HEK293 (cell line): ENCODE results near the gene UGT1A4.

Experiments
- CTCF ChIP-seq: fragments of 450-650 bp; formaldehyde crosslinking; IDR thresholded peaks from 2 replicates; pipeline ENCODE4 v1.5.1; 2016; ENCODE audit warnings: missing biosample characterization, missing genetic modification characterization
- KLF1 ChIP-seq: fragments of 450-650 bp; formaldehyde crosslinking; IDR thresholded peaks from 2 replicates; pipeline ENCODE4 v1.5.1; 2016; ENCODE audit warnings: missing biosample characterization, missing genetic modification characterization
- KLF10 ChIP-seq: fragments of 450-650 bp; IDR thresholded peaks from 2 replicates; pipeline ENCODE4 v1.5.1; 2018; ENCODE audit warnings: missing biosample characterization, mild to moderate bottlenecking, missing genetic modification characterization
- YY1 ChIP-seq: fragments of 450-650 bp; formaldehyde crosslinking; IDR thresholded peaks from 2 replicates; pipeline ENCODE4 v1.5.1; 2018; ENCODE audit warnings: missing biosample characterization, missing genetic modification characterization
- YY2 ChIP-seq: fragments of 450-650 bp; formaldehyde crosslinking; IDR thresholded peaks from 2 replicates; pipeline ENCODE4 v1.5.1; 2016; ENCODE audit warnings: missing biosample characterization, missing genetic modification characterization
- ZBTB48 ChIP-seq: fragments of 450-650 bp; formaldehyde crosslinking; IDR thresholded peaks from 2 replicates; pipeline ENCODE4 v1.5.1; 2016; ENCODE audit warnings: missing biosample characterization, missing genetic modification characterization
- ZFP3 ChIP-seq: fragments of 450-650 bp; formaldehyde crosslinking; IDR thresholded peaks from 2 replicates; pipeline ENCODE4 v1.5.1; 2016; ENCODE audit warnings: low read depth, missing biosample characterization, missing genetic modification characterization
- ZNF121 ChIP-seq: fragments of 450-650 bp; formaldehyde crosslinking; IDR thresholded peaks from 2 replicates; pipeline ENCODE4 v1.5.1; 2016; ENCODE audit warnings: missing biosample characterization, missing genetic modification characterization
- ZNF610 ChIP-seq: fragments of 450-650 bp; formaldehyde crosslinking; IDR thresholded peaks from 2 replicates; pipeline ENCODE4 v1.5.1; 2016; ENCODE audit warnings: missing biosample characterization, missing genetic modification characterization, borderline replicate concordance
- ZNF629 ChIP-seq: fragments of 450-650 bp; formaldehyde crosslinking; IDR thresholded peaks from 2 replicates; pipeline ENCODE4 v1.5.1; 2017; ENCODE audit warnings: missing biosample characterization, missing genetic modification characterization
- ZNF660 ChIP-seq: fragments of 450-650 bp; IDR thresholded peaks from 2 replicates; pipeline ENCODE4 v1.5.1; 2018; ENCODE audit warnings: missing biosample characterization, mild to moderate bottlenecking, missing genetic modification characterization
- ZNF747 ChIP-seq: fragments of 450-650 bp; formaldehyde crosslinking; IDR thresholded peaks from 2 replicates; pipeline ENCODE4 v1.5.1; 2016; ENCODE audit warnings: missing biosample characterization, missing genetic modification characterization
- ZNF768 ChIP-seq: fragments of 450-650 bp; formaldehyde crosslinking; IDR thresholded peaks from 2 replicates; pipeline ENCODE4 v1.5.1; 2018; ENCODE audit warnings: missing biosample characterization, mild to moderate bottlenecking, missing genetic modification characterization

GRCh38 chr2:233702238-233702637, 16.3 kb upstream of the UGT1A4 start:
- TF ChIP-seq KLF10 = no peak
- TF ChIP-seq KLF1 (tag by site-specific recombination) = no peak
- no peak for TF ChIP-seq ZNF768 (tag by site-specific recombination)
- TF ChIP-seq CTCF (tag by site-specific recombination) = no peak
- TF ChIP-seq ZFP3 = no peak
- no peak for TF ChIP-seq ZNF610 (tag by site-specific recombination)
- TF ChIP-seq ZNF629 (tag by site-specific recombination) = no peak
- TF ChIP-seq YY2 (tag by site-specific recombination) = no peak
- TF ChIP-seq YY1 (tag by site-specific recombination) = no peak
- no peak for TF ChIP-seq ZBTB48 (tag by site-specific recombination)
- no peak for TF ChIP-seq ZNF121 (tag by site-specific recombination)
- TF ChIP-seq ZNF660 = no peak
- TF ChIP-seq ZNF747 (tag by site-specific recombination) = no peak
